GM18499 (cell line): ENCODE measurements around the gene ZBED1.
"Not testable (repeated sequence)": the region's sequence is repeated elsewhere in the genome, so short reads cannot be mapped to it uniquely, and the experiment has no call there.

Experiments
- ATAC-seq: cut with Tn5 transposase; IDR thresholded peaks from one replicate; pipeline ENCODE4 v1.9.1; 2021; ENCODE audit warnings: moderate number of reproducible peaks; ENCODE audit not compliant: insufficient read depth, unreplicated experiment

The ZBED1 gene

DNA sequence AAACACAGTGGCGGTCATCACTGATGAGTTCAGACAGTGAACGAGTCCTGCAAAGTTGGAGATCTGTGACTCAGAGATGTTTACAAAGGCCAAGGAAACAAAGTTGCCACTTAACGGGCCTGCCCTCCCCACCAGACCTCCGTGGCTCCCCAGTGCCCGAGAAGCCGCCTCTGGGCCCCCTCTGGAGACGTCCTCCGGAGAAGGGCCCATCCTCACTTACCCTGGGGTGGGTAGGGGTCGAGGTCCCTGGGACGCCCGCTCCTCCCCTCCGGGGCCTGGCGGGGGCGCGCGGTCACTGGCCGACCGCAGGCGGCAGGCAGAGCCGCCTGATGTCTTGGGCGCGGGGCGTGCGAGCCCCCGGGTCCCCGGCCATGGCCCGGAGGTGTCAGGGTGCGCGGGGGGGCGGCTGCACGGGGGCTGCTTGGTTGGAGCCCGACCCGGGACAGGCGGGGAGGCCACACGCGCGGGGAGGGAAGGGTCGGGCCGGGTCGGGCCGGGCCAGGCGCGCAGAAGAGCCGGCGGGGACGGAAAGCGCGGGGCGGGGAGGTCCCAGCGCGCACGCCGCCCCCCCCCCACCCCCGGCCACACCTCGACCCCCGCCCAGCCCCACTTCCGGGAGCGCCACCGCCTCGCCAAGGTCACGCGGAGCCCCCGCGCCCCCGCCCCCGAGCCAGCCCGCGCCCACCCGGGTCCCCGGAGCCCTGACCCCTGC lies 529 bp downstream of the ZBED1 start:
- ATAC-seq, result no peak

DNA sequence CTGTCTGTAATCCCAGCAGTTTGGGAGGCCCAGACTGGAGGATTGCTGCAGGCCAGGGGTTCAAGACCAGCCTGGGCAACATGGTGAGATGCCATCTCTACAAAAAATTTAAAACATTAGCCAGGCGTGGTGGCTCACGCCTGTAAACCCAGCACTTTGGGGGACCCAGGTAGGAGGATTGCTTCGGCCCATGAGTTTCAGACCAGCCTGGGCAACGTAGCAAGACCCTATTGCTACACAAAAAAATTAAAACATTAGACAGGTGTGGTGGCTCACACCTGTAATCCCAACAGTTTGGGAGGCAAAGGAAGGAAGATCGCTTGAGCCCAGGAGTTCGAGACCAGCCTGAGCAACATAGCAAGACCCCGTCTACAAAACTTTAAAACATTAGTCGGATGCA lies 1.3 kb downstream of the ZBED1 start:
- ATAC-seq, result no peak

- ATAC-seq, result no peak
These were observed 1.9 kb downstream of the ZBED1 start for GRCh38 chrX:2498781-2499302.

DNA sequence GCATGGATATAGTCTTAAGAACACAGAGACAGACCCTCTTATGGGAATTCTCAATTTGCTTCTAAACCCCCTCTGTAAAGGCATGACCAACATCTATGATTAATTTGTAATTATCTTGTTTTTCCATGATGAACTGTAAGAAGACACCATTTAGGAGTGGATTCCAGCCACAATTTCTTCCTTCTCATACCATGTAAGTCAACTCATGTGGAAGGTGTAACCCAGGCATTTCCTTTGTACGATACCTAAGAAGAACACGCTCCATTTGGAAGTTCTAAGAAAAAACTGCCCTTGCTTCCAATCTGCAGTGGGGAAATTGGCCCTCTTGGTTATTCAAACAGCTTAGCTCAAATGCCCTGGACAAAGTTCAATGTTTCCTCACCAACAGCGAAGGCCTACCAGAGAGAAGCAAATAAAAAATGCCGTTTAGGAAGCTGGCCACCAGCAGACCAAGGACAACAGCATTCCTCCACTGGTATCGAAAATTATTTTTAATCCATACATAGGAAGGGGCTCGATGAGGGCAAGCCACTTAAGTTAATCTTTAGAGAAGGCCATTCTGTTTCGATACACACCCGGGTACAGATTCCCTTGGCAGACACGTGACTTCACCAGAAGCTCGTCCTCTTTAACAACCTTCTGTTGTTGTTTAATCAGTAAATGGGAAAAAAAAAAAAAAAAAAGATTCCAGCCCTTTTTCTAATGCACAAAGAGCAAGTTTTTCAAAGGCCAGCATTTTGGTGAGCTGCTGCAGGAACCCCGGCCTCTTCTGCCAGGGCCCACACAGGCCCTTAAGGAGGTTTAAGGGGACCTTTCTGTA lies 2.6 kb downstream of the ZBED1 start:
- no peak for ATAC-seq

GRCh38 chrX:2495595-2495994 lies 5.2 kb downstream of the ZBED1 start:
- ATAC-seq, result no peak

DNA sequence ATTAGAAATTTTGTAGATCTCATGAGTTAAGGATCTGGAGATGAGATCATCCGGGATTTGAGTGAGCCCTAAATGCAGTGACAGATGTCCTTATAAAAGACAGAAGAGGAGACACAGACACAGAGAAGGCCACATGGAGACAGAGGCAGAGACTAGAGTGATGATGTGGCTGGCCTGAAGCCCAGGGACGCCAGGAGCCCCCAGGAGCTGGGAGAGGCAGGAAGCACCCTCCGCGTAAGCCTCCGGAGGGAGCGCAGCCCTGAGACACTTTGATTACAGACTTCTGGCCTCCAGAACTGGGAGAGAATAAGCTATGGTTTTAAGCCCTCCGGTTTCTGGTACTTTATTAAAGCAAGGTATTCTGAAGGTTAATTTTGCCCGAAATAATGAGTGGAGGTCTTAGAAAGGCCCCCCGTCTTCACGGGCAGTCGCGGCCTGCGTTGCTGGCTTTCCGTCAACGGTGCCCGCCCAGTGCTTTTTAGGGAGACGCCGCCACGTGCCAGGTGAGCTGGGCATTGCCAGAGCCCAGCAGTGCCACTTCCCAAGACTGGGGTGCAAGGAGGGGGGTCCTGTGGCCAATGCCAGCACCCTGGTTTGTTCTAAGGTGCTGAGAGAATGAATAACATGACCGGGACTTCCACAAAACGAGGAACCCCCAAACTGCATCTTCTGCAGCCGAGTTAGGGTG lies 8.1 kb downstream of the ZBED1 start:
- no peak for ATAC-seq

DNA sequence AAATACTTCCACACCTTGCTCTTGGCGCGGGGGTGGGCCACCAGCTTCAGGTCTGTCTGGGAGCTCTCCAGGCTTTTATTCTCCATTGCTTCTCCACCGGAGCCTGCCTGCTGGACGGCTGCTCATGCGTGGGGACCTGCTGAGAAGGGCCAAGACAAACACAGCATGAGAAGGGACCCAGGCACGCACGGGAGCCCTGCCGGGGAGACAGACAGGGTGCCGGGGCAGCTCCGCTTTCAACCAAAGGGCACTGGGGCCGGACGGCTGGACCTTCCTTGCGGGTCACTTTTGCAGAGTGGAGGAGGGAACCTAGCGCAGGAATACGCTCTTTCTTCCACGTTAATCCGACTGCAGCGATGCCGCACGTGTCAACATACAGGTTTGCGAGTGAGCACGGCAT lies 10.1 kb downstream of the ZBED1 start:
- ATAC-seq, result no peak

- no peak for ATAC-seq
These were observed 11.0 kb downstream of the ZBED1 start for GRCh38 chrX:2489446-2490445.

GRCh38 chrX:2488621-2489285 lies 12.0 kb downstream of the ZBED1 start:
- no peak for ATAC-seq

- ATAC-seq, result no peak
These were observed 13.4 kb downstream of the ZBED1 start for GRCh38 chrX:2487366-2487765.

DNA sequence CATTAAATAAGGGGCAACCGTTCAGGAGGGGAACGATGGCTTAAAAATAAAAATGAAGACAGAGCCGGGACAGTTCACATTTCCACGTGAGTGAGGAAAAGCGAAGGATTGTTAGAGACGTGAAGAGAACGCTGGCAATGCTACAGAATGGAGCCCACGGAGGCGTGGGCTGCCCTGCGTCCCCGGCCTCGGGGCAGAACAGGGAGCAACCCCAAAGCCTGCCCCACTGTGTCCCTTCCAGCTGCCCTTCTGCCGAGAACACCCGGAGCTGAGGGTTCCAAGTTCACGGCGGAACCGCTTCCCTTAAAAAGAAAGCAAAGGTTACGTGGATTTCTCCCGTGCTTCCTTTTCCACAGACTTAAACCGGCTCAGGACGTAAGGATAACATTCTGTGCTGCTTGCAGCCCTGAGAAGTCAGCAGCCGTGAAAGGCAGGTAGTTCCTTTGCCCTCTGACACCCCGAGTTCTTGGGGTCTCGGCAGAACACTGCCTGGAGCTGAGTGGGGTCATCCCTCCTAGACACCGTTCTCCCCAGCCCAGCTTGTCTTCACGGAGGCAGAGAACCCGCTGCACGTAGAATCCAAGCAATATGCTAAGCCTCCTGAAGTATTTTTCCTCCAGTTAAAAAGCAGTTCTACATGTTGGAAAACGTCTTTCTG lies 14.2 kb downstream of the ZBED1 start:
- ATAC-seq, result no peak

DNA sequence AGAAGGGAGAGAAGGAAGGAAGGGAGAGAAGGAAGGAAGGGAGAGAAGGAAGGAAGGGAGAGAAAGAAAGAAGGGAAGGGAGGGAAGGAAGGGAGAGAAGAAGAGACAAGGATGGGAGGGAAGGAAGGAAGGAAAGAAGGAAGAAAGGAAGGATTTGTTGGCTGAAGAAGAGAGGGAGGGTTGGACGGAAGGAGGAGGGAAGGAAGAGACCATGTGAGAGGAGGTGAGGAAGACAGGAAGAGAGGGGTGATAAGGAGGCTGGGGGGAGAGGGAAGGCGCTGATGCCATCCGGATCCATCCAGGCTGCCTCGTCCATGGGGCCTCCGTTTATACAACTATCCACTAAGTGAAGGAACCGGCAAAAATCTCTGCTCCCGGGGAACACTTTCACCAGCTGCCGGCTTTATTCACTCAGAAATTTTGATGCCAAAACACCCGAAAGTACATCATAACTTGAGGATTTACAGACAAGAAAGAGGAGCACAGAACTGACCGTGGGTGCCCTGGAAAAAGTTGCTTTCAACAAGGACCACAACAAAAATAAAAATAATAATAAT lies 14.9 kb downstream of the ZBED1 start:
- no peak for ATAC-seq

- ATAC-seq, result no peak
These were observed 15.8 kb downstream of the ZBED1 start for GRCh38 chrX:2484721-2485648.

DNA sequence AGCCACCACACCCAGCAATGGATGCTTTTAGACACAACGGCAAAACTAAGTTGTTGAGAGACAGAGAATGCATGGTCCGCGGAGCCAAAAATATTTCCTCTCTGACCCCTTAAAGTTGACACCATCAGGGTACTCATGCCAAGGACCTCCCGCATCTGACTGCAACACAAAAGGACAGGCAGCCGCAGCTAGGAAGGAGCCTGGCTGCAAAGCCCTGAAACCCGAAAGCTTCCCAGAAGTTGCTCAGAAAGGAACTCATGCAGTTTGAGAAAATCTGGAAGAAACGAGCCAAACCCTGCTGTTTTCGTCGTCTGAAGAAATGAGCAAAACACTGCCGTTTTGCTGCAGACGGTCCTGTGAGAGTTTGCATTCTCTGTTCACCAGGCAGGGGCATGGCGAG lies 16.5 kb downstream of the ZBED1 start:
- ATAC-seq, result no peak

- ATAC-seq, result no peak
These were observed 17.2 kb downstream of the ZBED1 start for GRCh38 chrX:2483398-2484060.

- not testable (repeated sequence) for ATAC-seq
These were observed 19.2 kb downstream of the ZBED1 start for GRCh38 chrX:2481597-2481996.

- ATAC-seq, result not testable (repeated sequence)
These were observed 20.8 kb downstream of the ZBED1 start for GRCh38 chrX:2479982-2480381.
